ENCODE measurements around the gene PALM.
"Not testable (repeated sequence)": the region's sequence is repeated elsewhere in the genome, so short reads cannot be mapped to it uniquely, and the experiment has no call there.

The PALM gene

DNA sequence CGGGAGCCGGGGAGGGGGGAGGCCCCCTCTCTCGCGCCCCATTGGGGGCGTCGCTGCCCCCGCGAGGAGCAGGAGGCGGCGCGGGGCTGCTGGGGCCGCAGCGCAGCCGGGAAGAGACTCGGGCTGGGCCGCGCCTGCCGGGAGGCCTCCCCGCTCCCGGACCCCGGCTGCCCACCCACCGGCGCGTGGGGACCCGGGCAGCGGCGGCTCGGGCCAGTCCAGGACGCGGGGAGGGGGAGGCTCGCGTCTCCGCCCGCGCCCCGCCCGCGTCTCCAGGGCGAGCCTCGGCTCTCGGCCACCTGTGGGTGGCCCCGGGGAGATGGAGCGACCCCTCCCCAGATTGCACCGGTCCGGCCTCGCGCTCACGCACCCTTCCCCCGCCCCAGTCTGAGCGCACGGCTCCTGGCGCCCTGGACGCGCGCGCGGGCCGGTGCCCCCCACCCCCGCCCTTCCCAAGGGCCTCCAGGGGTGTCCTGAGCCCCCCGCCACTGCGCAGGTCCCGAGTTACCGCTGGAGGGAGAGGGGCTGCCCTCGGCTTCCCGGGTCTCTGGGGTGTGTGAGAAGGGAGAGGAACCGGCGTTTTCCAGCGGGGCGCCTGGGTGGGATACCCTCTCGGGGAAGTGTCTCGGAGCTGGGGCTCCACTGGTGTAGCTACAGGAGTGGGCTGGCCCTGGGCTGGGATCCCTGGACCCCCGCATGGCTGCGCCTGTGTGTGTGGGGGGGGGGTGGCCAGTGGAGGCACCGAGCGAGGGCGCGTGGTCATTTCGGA lies 645 bp downstream of the PALM start:
- DNase-seq (ENCODE audit: low spot score), result no peak

GRCh38 chr19:709965-710571 lies 1.3 kb downstream of the PALM start:
- no peak for DNase-seq (ENCODE audit: low spot score)

DNA sequence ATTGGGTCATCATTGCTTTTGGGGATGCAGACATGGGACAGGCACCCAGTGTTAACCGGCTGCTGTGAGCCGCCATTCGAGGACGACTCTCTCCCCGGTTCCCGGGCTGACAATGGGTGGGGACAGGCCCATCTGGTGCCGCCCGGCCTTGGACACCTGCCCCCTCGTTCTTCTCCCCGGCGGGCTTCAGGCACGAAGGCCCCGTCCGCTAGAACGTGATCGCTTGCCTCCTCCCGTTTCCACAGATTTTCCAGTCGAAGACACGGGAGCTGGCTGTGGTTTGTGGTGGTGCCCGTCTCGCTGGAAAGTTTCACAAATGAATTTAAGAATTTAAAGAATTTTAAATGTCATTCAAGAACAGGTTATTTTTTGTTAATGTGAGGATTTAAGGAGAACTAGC lies 2.0 kb downstream of the PALM start:
- no peak for DNase-seq (ENCODE audit: low spot score)

GRCh38 chr19:711254-711653 lies 2.5 kb downstream of the PALM start:
- no peak for DNase-seq (ENCODE audit: low spot score)

GRCh38 chr19:715347-715746 lies 6.6 kb downstream of the PALM start:
- DNase-seq (ENCODE audit: low spot score), result no peak

DNA sequence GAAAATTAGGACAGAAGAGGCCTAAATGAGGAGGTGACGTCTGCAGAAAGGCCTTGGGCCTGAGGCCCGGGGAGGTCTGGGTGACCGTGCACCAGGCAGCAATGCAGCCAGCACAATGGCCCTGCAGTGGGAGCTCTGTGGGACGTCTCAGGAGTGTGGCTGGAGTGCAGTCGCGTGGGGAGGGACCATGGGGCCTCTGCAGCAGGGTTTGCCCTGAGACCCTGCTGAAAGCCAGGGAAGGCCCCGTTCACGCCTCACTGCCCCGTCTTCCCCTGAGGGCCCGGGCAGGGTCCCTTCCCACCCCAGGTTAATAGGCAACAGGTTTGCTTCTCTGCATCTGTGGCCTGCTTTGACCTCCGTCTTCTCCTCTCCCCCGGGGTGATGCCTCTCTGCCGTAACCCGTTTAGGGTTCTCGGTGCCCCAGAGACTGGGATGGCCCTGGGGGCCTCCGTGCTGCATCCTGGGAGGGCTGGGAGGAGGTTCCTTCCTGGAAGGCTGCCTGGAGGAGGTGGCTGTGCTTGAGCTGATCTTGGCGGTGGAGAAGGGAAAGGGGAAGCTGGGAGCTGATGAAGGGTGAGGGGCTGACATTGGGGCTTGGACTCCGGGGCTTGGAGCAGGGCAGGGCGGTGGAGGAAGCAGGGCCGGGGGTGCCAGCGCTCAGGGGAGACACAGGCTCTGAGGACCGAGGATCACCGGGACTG lies 9.7 kb downstream of the PALM start:
- peak; percentile 60 for DNase-seq (ENCODE audit: low spot score)

DNA sequence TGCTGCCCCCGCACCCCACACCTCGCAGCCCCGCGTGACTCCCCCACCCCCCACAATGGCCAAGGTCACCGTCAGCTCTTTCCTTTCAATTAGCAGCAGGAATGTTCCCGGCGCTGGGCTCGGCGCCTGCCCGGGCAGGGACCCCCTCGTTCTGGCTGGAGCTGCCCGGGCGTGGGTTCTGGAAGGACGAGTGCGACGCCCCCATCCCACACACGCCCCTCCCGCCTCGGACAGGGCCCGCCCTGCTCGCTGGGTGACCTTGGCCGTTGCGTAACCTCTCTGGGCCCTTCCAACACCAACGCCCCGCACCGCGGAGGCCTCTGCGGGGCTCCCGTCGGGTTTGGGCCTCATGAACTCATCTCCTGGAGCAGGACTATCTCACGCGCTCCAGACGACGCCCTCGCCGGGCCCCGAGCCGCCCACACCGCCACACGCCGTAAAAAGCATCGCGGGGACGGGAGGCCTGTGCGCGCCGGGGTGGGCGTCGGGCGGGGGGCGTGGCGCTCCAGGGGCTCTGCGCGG lies 10.3 kb downstream of the PALM start:
- peak; percentile 90 for DNase-seq (ENCODE audit: low spot score)

DNA sequence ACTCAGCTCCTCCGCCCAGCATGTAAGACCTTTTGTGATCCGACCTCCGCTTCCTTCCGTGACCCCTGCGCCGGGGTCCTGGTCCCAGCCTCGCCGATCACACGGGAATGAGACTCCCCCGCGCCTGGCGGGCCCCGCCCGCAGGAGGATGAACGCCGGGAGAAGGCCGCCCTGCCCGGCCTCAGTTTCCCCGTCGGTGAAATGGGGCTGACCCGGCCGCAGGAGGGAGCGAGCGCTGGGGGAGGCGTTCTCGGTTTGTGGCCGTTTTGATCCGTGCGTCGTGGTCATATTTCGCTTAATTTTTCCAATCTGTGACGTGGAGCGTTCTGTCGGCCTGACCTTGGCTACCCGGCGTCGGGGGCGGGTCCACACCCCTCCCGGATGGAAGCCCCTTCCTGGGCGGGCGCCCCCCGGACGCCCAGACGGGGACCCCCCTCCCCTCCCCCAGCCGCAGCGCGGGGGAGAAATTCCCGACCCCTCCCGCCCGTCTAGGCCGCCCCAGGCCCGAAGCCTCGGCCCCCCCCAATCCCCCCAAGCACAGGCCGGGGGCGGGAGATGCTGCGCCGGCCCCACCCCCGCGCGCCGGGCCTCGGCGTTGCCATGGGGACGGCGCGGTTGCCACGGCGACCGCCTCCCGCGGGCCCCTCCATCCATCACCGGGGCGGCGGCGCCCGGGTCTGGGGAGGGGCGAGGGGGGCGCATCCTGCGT lies 11.1 kb downstream of the PALM start:
- DNase-seq (ENCODE audit: low spot score), result no peak

- DNase-seq (ENCODE audit: low spot score), result no peak
Measured at GRCh38 chr19:720345-721160, 11.8 kb downstream of the PALM start.

DNA sequence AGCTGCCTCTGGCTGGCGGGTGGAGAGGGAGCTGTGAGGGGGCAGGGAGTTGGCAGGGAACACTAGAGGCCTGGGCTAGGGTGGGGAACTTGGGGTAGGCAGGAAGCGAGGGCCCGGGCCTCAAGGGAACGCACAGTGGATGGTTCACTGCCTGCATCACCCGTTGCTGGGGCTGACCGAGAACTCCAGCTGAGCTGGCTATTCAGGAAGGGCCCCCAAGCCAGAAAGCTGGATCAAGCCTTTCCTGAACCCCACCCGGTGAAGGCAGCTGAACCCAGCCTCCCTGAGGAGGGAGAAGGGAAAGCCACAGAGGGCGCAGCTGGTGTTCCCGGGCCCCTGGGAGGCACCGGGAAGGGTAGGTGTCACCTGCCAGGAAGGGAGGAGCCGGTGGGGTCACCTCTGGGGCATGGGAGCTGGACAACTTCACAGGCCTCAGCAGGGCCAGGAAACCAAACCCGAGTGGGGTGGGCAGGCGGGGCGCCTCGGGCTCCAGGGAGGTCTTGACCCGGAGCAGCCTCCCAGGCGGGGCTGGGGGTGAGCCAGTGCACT lies 13.9 kb downstream of the PALM start:
- DNase-seq (ENCODE audit: low spot score), result no peak

GRCh38 chr19:723247-723646 lies 14.5 kb downstream of the PALM start:
- no peak for DNase-seq (ENCODE audit: low spot score)

- no peak for DNase-seq (ENCODE audit: low spot score)
Measured at GRCh38 chr19:723714-724113, 15.0 kb downstream of the PALM start.

GRCh38 chr19:725461-726089 lies 16.8 kb downstream of the PALM start:
- DNase-seq (ENCODE audit: low spot score), result no peak

GRCh38 chr19:726993-727956 lies 18.5 kb downstream of the PALM start:
- no peak for DNase-seq (ENCODE audit: low spot score)

- DNase-seq (ENCODE audit: low spot score), result no peak
Measured at GRCh38 chr19:728011-728410, 19.3 kb downstream of the PALM start.

- not testable (repeated sequence) for DNase-seq (ENCODE audit: low spot score)
Measured at GRCh38 chr19:729564-729963, 20.8 kb downstream of the PALM start.

GRCh38 chr19:729965-730668 lies 21.4 kb downstream of the PALM start:
- DNase-seq (ENCODE audit: low spot score), result no peak

GRCh38 chr19:731000-731399 lies 22.3 kb downstream of the PALM start:
- no peak for DNase-seq (ENCODE audit: low spot score)
